GM12801 (cell line): ENCODE results near the gene UBAP2.

Experiments used
- CTCF ChIP-seq: IDR thresholded peaks from one replicate; pipeline ENCODE4 v1.5.1; 2011; ENCODE audit warnings: control low read depth; ENCODE audit not compliant: insufficient read length; ENCODE audit errors: extremely low read depth

The UBAP2 gene

GRCh38 chr9:33934188-33934878, 114.4 kb downstream of the UBAP2 start:
- no peak for TF ChIP-seq CTCF

GRCh38 chr9:33932078-33932807, 116.4 kb downstream of the UBAP2 start:
- no peak for TF ChIP-seq CTCF

- no peak for TF ChIP-seq CTCF
Measured at GRCh38 chr9:33931326-33931725, 117.4 kb downstream of the UBAP2 start.

GRCh38 chr9:33927694-33928093, 121.0 kb downstream of the UBAP2 start:
- no peak for TF ChIP-seq CTCF

- no peak for TF ChIP-seq CTCF
Measured at GRCh38 chr9:33926746-33927485, 121.8 kb downstream of the UBAP2 start.

GRCh38 chr9:33924978-33925797, 123.5 kb downstream of the UBAP2 start:
- no peak for TF ChIP-seq CTCF
